Gastroesophageal sphincter (tissue), 4 donors: ENCODE results near the gene ZFYVE9. TPM values are rescaled to one million over a fixed set of nuclear protein-coding genes. Genes with fewer than 3 reads are reported as not detected.

Experiments used
- ATAC-seq: fragments of 150-250 bp; one replicate; pipeline ENCODE4 v1.9.1; 2016; ENCODE audit warnings: mild to moderate bottlenecking, moderate library complexity
- H3K27ac ChIP-seq, 4 donors: fragments of 200-600 bp; sonication (generic) in 3 of 4; 1 replicate in 3 of 4; 2 replicates in 1 of 4; pipeline ENCODE4 v1.5.1; 2016 to 2019
- H3K27me3 ChIP-seq: fragments of 200-600 bp; sonication (generic); one replicate; pipeline ENCODE4 v1.5.1; 2019
- H3K36me3 ChIP-seq, 2 donors: fragments of 200-600 bp; sonication (generic); one replicate each; pipeline ENCODE4 v1.5.1; 2019; ENCODE audit warnings: control low read depth in 1 of 2
- H3K4me1 ChIP-seq, 3 donors: fragments of 200-600 bp; sonication (generic); 1 replicate in 2 of 3; 2 replicates in 1 of 3; pipeline ENCODE4 v1.5.1; 2016 to 2019; ENCODE audit warnings: control low read depth in 2 of 3
- H3K4me3 ChIP-seq, 2 donors: fragments of 200-600 bp; sonication (generic); one replicate each; pipeline ENCODE4 v1.5.1; 2019; ENCODE audit warnings: mild to moderate bottlenecking in 1 of 2, moderate library complexity in 1 of 2
- H3K9me3 ChIP-seq, 3 donors: fragments of 200-600 bp; sonication (generic); one replicate each; pipeline ENCODE4 v1.5.1; 2017 to 2019; ENCODE audit warnings: control low read depth in 2 of 3
- EP300 ChIP-seq: sonication (generic); formaldehyde crosslinking; IDR thresholded peaks from one replicate; pipeline ENCODE4 v1.6.1; 2017; ENCODE audit warnings: antibody characterized with exemption, mild to moderate bottlenecking
- POLR2A ChIP-seq, 2 donors: fragments of 450-650 bp; IDR thresholded peaks; one replicate each; pipeline ENCODE4 v1.6.1; 2017; ENCODE audit warnings: antibody characterized with exemption in 2 of 2, mild to moderate bottlenecking in 2 of 2, moderate library complexity in 1 of 2
- POLR2AphosphoS5 ChIP-seq: sonication (generic); formaldehyde crosslinking; IDR thresholded peaks from one replicate; pipeline ENCODE4 v1.6.1; 2017; ENCODE audit warnings: antibody characterized with exemption
- WGBS, 2 donors: methylation state at CpG; one replicate each; pipeline ENCODE4 v1.1.5; 2018; ENCODE audit warnings: low coverage in 1 of 2; 5-methylcytosine and 5-hydroxymethylcytosine counted together
- total RNA-seq, 4 donors: library from RNA; depleted of rRNA; stranded (reverse); fragments of >200 nt; gene quantifications; one replicate each; pipeline ENCODE4 v1.1.0, GENCODE V29; 2016
- TF ChIP-seq, protein P1 (sequence below), 4 experiments: fragments of 200-600 bp in 2 of 4; fragments of 450-650 bp in 2 of 4; sonication (generic) in 1 of 4; IDR thresholded peaks; one replicate each; pipeline ENCODE4 v1.5.1; 2017 to 2019; ENCODE audit warnings: antibody characterized with exemption in 4 of 4, mild to moderate bottlenecking in 2 of 4, moderate library complexity in 2 of 4

Gene ZFYVE9
- total RNA-seq, 4 donors from 2014 or later: 36.4 to 79.9 (median 40.4) TPM

DNA sequence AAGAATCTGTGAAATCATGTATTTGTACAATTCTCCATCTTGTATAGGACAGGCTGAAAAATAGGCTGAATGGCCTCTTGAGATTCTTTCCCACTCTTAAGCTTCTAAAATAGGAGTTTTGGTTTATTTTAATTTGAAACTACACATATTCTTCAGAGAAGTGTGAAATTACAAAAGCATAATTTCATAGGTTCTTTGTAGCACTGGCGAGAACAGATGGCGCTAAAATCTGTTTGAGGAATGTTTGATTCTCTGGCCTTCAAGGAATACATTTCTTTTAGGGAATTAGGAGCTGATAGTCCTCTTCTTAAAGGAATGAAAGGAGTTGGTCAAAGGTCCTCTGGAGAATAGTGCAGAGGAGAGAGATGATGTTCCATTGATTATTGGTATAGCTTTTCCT lies 179.2 kb downstream of the ZFYVE9 start:
- Histone ChIP-seq H3K27me3 (no peaks in the 10 kb centered on the region), H3K4me3 (no peak overlapping the region), H3K36me3 (peaks cover 0 to 23% of the 10 kb centered on the region in 2 donors), H3K27ac (no peak overlapping the region), H3K4me1 (no peaks in the 10 kb centered on the region), H3K9me3 (no peaks in the 10 kb centered on the region)
- WGBS, 2 donors: 98 to 100% methylated on average over 2 of the region's 2 CpGs
- ATAC-seq: no peak
- TF ChIP-seq EP300 (no peak), POLR2AphosphoS5 (no peak), POLR2A (IDR thresholded peaks at IDR 0.05) (no peak)
- TF ChIP-seq, protein P1, sequence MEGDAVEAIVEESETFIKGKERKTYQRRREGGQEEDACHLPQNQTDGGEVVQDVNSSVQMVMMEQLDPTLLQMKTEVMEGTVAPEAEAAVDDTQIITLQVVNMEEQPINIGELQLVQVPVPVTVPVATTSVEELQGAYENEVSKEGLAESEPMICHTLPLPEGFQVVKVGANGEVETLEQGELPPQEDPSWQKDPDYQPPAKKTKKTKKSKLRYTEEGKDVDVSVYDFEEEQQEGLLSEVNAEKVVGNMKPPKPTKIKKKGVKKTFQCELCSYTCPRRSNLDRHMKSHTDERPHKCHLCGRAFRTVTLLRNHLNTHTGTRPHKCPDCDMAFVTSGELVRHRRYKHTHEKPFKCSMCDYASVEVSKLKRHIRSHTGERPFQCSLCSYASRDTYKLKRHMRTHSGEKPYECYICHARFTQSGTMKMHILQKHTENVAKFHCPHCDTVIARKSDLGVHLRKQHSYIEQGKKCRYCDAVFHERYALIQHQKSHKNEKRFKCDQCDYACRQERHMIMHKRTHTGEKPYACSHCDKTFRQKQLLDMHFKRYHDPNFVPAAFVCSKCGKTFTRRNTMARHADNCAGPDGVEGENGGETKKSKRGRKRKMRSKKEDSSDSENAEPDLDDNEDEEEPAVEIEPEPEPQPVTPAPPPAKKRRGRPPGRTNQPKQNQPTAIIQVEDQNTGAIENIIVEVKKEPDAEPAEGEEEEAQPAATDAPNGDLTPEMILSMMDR (IDR thresholded peaks at IDR 0.05): no peak

DNA sequence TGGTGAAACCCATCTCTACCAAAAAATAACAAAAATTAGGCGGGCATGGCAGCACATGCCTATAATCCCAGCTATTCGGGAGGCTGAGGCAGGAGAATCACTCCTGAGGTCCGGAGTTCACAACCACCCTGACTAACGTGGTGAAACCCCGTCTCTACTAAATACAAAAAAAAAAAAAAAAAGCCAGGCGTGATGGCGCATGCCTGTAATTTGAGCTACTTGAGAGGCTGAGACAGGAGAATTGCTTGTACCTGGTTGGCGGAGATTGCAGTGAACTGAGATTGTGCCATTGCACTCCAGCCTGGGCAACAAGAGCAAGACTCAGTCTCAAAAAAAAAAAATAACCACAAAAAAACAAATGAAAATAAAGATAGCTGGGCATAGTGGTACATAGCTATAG lies 181.8 kb downstream of the ZFYVE9 start:
- TF ChIP-seq EP300 (no peak), POLR2AphosphoS5 (no peak), POLR2A (IDR thresholded peaks at IDR 0.05) (no peak)
- TF ChIP-seq, protein P1 (IDR thresholded peaks at IDR 0.05): no peak
- no peaks in the 10 kb centered on the region for H3K27me3 ChIP-seq
- peaks cover 0 to 26% of the 10 kb centered on the region in 2 donors for H3K36me3 ChIP-seq
- H3K9me3 ChIP-seq: no peaks in the 10 kb centered on the region
- 96% methylated on average over 3 of the region's 8 CpGs; no CpG with 5 or more reads in 1 of the 2 donors for WGBS, 2 donors
- no peaks in the 10 kb centered on the region for H3K4me1 ChIP-seq
- H3K27ac ChIP-seq: no peak overlapping the region
- no peak overlapping the region for H3K4me3 ChIP-seq
- ATAC-seq: no peak

DNA sequence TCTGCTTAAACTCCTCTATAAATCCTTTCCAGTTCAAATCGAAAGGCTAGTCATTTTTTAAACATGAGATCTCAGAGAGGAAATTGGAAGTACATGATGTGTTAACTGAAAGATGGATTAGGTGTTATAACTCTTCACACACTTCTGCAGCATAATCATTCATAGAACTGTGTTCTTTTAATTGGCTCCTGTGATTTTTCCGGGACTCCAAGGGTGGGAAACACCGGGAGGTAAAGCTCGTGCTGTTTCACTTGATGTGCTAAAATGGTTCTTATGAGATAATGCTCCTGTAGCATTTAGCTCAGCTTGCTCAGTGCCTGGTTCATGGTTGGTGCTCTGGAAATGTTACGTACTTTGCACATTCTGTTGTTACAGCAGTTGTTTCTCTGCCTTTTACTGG lies 183.9 kb downstream of the ZFYVE9 start:
- Histone ChIP-seq H3K36me3 (peaks cover 0 to 25% of the 10 kb centered on the region in 2 donors), H3K27ac (no peak overlapping the region), H3K27me3 (no peaks in the 10 kb centered on the region), H3K4me3 (no peak overlapping the region), H3K4me1 (no peaks in the 10 kb centered on the region), H3K9me3 (no peaks in the 10 kb centered on the region)
- 45 to 71% methylated on average over 2 to 5 of the region's 5 CpGs for WGBS, 2 donors
- TF ChIP-seq POLR2AphosphoS5 (no peak), POLR2A (IDR thresholded peaks at IDR 0.05) (no peak), EP300 (no peak)
- TF ChIP-seq, protein P1 (IDR thresholded peaks at IDR 0.05): no peak
- ATAC-seq: no peak

DNA sequence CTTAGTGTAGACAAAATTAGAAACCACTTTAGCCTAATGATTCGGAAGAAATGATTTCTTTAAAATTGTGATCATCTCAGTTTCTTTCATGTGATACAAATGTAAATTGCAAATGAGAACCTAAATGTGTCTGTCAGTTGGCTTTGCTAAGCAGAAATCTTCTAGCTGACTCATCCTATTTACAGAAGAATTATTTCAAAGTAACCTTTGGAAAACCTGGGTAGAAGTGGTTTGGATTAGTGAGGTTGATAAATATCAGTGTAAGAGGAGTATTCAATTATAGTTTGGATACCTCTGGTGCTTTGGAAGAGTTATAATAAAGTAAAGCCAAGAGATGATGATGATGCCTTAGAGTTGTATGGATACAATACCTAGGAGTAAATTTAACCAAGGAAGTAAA lies 186.7 kb downstream of the ZFYVE9 start:
- H3K27me3 ChIP-seq: no peaks in the 10 kb centered on the region
- WGBS, 2 donors: 86 to 92% methylated on average over 1 of the region's 1 CpG
- H3K4me3 ChIP-seq: no peak overlapping the region
- TF ChIP-seq POLR2AphosphoS5 (no peak), POLR2A (IDR thresholded peaks at IDR 0.05) (no peak), EP300 (no peak)
- TF ChIP-seq, protein P1 (IDR thresholded peaks at IDR 0.05): no peak
- H3K27ac ChIP-seq: no peak overlapping the region
- no peak for ATAC-seq
- no peaks in the 10 kb centered on the region for H3K9me3 ChIP-seq
- H3K4me1 ChIP-seq: no peaks in the 10 kb centered on the region
- peaks cover 0 to 25% of the 10 kb centered on the region in 2 donors for H3K36me3 ChIP-seq

DNA sequence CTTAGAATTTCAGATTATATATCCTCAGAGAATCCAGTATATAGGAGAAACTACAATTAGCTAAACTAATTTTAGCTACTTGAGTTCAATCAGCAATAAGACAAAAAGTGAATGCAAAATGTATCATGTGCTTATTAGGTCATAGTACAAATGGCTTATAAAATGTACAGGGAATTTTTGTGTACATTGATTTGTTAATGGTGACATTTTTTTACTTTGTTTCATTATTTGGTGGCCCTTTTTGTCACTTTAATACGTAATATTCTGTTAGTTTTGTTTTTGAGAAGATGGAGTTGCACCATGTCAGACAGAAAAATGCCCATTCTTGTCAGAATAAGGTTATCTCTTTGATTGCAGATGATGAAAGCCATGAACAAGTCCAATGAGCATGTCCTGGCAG lies 190.5 kb downstream of the ZFYVE9 start:
- Histone ChIP-seq H3K9me3 (no peaks in the 10 kb centered on the region), H3K27ac (no peak overlapping the region), H3K36me3 (peaks cover 0 to 48% of the 10 kb centered on the region in 2 donors), H3K27me3 (no peaks in the 10 kb centered on the region), H3K4me3 (no peak overlapping the region), H3K4me1 (no peaks in the 10 kb centered on the region)
- TF ChIP-seq EP300: no peak
- TF ChIP-seq POLR2AphosphoS5: no peak
- no peak for TF ChIP-seq POLR2A (IDR thresholded peaks at IDR 0.05)
- TF ChIP-seq, protein P1 (IDR thresholded peaks at IDR 0.05): no peak
- ATAC-seq: no peak
- 100% methylated on average over 1 of the region's 1 CpG; no CpG with 5 or more reads in 1 of the 2 donors for WGBS, 2 donors
